Lower leg skin (tissue), 3 donors: ENCODE measurements around the gene NT5DC3.

Source experiments
- POLR2A ChIP-seq, 2 donors: fragments of 450-650 bp; IDR thresholded peaks; one replicate each; pipeline ENCODE4 v1.6.1; 2016 to 2017; ENCODE audit warnings: antibody characterized with exemption in 2 of 2, mild to moderate bottlenecking in 1 of 2, moderate library complexity in 1 of 2
- TF ChIP-seq, protein P1 (sequence below), 3 donors: fragments of 450-650 bp; IDR thresholded peaks; one replicate each; pipeline ENCODE4 v1.5.1; 2016; ENCODE audit warnings: antibody characterized with exemption in 3 of 3, mild to moderate bottlenecking in 3 of 3, moderate library complexity in 2 of 3

DNA sequence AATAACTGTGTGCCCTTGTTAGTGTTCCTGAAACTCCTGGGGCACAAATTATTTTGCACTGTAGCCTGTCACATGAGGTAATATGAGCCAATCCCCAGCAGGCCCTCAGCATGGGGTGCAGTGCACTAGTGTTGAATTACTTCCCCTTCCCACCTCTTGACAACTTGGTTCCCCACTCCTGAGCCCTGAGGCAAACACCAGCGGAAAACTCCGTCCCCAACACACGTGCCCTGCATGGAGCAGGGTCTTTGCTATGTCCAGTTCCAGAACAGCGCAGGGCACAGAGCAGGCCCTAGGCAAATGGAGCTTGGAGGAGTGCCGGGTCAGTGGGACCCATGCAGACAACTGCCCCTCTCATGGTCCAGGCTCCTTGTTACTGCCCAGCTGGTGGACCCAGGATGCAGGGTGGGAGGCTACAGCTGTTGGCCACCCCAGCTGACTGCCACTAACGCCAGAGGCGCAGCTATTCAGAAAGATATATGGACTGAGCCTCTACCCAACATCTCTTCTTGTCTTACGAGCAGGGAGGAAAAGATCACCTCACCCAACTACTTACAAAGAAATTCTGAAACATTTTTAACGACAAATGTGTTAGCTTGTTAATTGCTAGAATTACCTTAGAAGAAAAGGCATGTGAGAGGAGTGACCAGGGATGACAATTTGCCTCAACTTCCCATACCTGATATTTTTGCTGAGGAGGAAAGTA, 71.6 kb downstream of the NT5DC3 start:
- TF ChIP-seq POLR2A (IDR thresholded peaks at IDR 0.05): no peak
- TF ChIP-seq, protein P1, sequence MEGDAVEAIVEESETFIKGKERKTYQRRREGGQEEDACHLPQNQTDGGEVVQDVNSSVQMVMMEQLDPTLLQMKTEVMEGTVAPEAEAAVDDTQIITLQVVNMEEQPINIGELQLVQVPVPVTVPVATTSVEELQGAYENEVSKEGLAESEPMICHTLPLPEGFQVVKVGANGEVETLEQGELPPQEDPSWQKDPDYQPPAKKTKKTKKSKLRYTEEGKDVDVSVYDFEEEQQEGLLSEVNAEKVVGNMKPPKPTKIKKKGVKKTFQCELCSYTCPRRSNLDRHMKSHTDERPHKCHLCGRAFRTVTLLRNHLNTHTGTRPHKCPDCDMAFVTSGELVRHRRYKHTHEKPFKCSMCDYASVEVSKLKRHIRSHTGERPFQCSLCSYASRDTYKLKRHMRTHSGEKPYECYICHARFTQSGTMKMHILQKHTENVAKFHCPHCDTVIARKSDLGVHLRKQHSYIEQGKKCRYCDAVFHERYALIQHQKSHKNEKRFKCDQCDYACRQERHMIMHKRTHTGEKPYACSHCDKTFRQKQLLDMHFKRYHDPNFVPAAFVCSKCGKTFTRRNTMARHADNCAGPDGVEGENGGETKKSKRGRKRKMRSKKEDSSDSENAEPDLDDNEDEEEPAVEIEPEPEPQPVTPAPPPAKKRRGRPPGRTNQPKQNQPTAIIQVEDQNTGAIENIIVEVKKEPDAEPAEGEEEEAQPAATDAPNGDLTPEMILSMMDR (IDR thresholded peaks at IDR 0.05): no peak
